ENCODE measurements around the gene TRIM41.

Gene TRIM41

GRCh38 chr5:181189363-181189961 lies 33.6 kb upstream of the TRIM41 start:
- no peaks in the 10 kb centered on the region for H3K9me3 Mint-ChIP-seq
- H3K4me1 Mint-ChIP-seq (ENCODE audit: low read depth), result peaks cover 67% of the 10 kb centered on the region
- H3K27me3 Mint-ChIP-seq, result no peaks in the 10 kb centered on the region
- H3K4me3 Mint-ChIP-seq, result peak overlapping the region; percentile 88
- H3K27ac Mint-ChIP-seq, result peak overlapping the region; percentile 96
- DNase-seq, result peak; percentile 74
- peaks cover 33% of the 10 kb centered on the region for H3K36me3 Mint-ChIP-seq (ENCODE audit: low read depth)

- DNase-seq, result peak; percentile 78
- H3K4me1 Mint-ChIP-seq (ENCODE audit: low read depth), result peaks cover 61% of the 10 kb centered on the region
- H3K9me3 Mint-ChIP-seq, result no peaks in the 10 kb centered on the region
- peak overlapping the region; percentile 88 for H3K4me3 Mint-ChIP-seq
- peaks cover 34% of the 10 kb centered on the region for H3K36me3 Mint-ChIP-seq (ENCODE audit: low read depth)
- peak overlapping the region; percentile 96 for H3K27ac Mint-ChIP-seq
- no peaks in the 10 kb centered on the region for H3K27me3 Mint-ChIP-seq
Observed at GRCh38 chr5:181189962-181190710, 32.9 kb upstream of the TRIM41 start.

GRCh38 chr5:181190711-181191525 lies 32.2 kb upstream of the TRIM41 start:
- peaks cover 34% of the 10 kb centered on the region for H3K36me3 Mint-ChIP-seq (ENCODE audit: low read depth)
- no peaks in the 10 kb centered on the region for H3K27me3 Mint-ChIP-seq
- no peak for DNase-seq
- H3K9me3 Mint-ChIP-seq, result no peaks in the 10 kb centered on the region
- peaks cover 55% of the 10 kb centered on the region for H3K4me1 Mint-ChIP-seq (ENCODE audit: low read depth)
- peak overlapping the region; percentile 88 for H3K4me3 Mint-ChIP-seq
- H3K27ac Mint-ChIP-seq, result peak overlapping the region; percentile 96

- Mint-ChIP-seq H3K4me3 (peak overlapping the region; percentile 88), H3K36me3 (ENCODE audit: low read depth) (peaks cover 34% of the 10 kb centered on the region), H3K27ac (peak overlapping the region; percentile 96), H3K4me1 (ENCODE audit: low read depth) (peaks cover 48% of the 10 kb centered on the region), H3K9me3 (no peaks in the 10 kb centered on the region), H3K27me3 (no peaks in the 10 kb centered on the region)
- peak; percentile 100 for DNase-seq
Observed at GRCh38 chr5:181191526-181192336, 31.4 kb upstream of the TRIM41 start.

GRCh38 chr5:181192337-181193046 lies 30.6 kb upstream of the TRIM41 start:
- H3K27ac Mint-ChIP-seq, result peak overlapping the region; percentile 96
- H3K4me3 Mint-ChIP-seq, result peak overlapping the region; percentile 88
- peaks cover 34% of the 10 kb centered on the region for H3K36me3 Mint-ChIP-seq (ENCODE audit: low read depth)
- H3K27me3 Mint-ChIP-seq, result no peaks in the 10 kb centered on the region
- DNase-seq, result no peak
- no peaks in the 10 kb centered on the region for H3K9me3 Mint-ChIP-seq
- peaks cover 46% of the 10 kb centered on the region for H3K4me1 Mint-ChIP-seq (ENCODE audit: low read depth)

GRCh38 chr5:181193656-181194055 lies 29.4 kb upstream of the TRIM41 start:
- Mint-ChIP-seq H3K9me3 (no peaks in the 10 kb centered on the region), H3K27ac (no peak overlapping the region), H3K4me1 (ENCODE audit: low read depth) (peaks cover 35% of the 10 kb centered on the region), H3K27me3 (no peaks in the 10 kb centered on the region), H3K4me3 (no peak overlapping the region), H3K36me3 (ENCODE audit: low read depth) (peaks cover 30% of the 10 kb centered on the region)
- no peak for DNase-seq

- no peaks in the 10 kb centered on the region for H3K9me3 Mint-ChIP-seq
- no peak overlapping the region for H3K27ac Mint-ChIP-seq
- peaks cover 22% of the 10 kb centered on the region for H3K36me3 Mint-ChIP-seq (ENCODE audit: low read depth)
- no peaks in the 10 kb centered on the region for H3K27me3 Mint-ChIP-seq
- DNase-seq, result no peak
- peaks cover 30% of the 10 kb centered on the region for H3K4me1 Mint-ChIP-seq (ENCODE audit: low read depth)
- no peak overlapping the region for H3K4me3 Mint-ChIP-seq
Observed at GRCh38 chr5:181194489-181195248, 28.4 kb upstream of the TRIM41 start.

- H3K27me3 Mint-ChIP-seq, result no peaks in the 10 kb centered on the region
- peaks cover 16% of the 10 kb centered on the region for H3K36me3 Mint-ChIP-seq (ENCODE audit: low read depth)
- no peaks in the 10 kb centered on the region for H3K9me3 Mint-ChIP-seq
- peaks cover 24% of the 10 kb centered on the region for H3K4me1 Mint-ChIP-seq (ENCODE audit: low read depth)
- no peak overlapping the region for H3K4me3 Mint-ChIP-seq
- no peak for DNase-seq
- no peak overlapping the region for H3K27ac Mint-ChIP-seq
Observed at GRCh38 chr5:181195249-181195761, 27.8 kb upstream of the TRIM41 start.

GRCh38 chr5:181197326-181197951 lies 25.6 kb upstream of the TRIM41 start:
- Mint-ChIP-seq H3K27me3 (no peaks in the 10 kb centered on the region), H3K27ac (no peak overlapping the region), H3K4me3 (no peak overlapping the region), H3K4me1 (ENCODE audit: low read depth) (peaks cover 14% of the 10 kb centered on the region), H3K9me3 (no peaks in the 10 kb centered on the region), H3K36me3 (ENCODE audit: low read depth) (peaks cover 4% of the 10 kb centered on the region)
- no peak for DNase-seq

- Mint-ChIP-seq H3K9me3 (no peaks in the 10 kb centered on the region), H3K4me3 (no peak overlapping the region), H3K4me1 (ENCODE audit: low read depth) (peaks cover 7% of the 10 kb centered on the region), H3K27ac (no peak overlapping the region), H3K36me3 (ENCODE audit: low read depth) (peaks cover 4% of the 10 kb centered on the region), H3K27me3 (peaks cover under 1% of the 10 kb centered on the region)
- DNase-seq, result no peak
Observed at GRCh38 chr5:181198106-181198685, 24.9 kb upstream of the TRIM41 start.

GRCh38 chr5:181198905-181199519 lies 24.1 kb upstream of the TRIM41 start:
- no peaks in the 10 kb centered on the region for H3K9me3 Mint-ChIP-seq
- H3K27me3 Mint-ChIP-seq, result peaks cover 8% of the 10 kb centered on the region
- H3K36me3 Mint-ChIP-seq (ENCODE audit: low read depth), result peaks cover 2% of the 10 kb centered on the region
- H3K4me1 Mint-ChIP-seq (ENCODE audit: low read depth), result peaks cover 2% of the 10 kb centered on the region
- no peak for DNase-seq
- no peak overlapping the region for H3K4me3 Mint-ChIP-seq
- no peak overlapping the region for H3K27ac Mint-ChIP-seq
